Neural cell (in vitro differentiated cells): Measurements from ENCODE around the gene GSTO2.

Experiments
- CTCF ChIP-seq: fragments of 450-650 bp; IDR thresholded peaks from 2 replicates; pipeline ENCODE4 v1.5.1; 2014; ENCODE audit warnings: antibody characterized with exemption, mild to moderate bottlenecking, moderate library complexity; ENCODE audit not compliant: poor library complexity, severe bottlenecking
- EZH2 ChIP-seq: fragments of 200-600, 300-800 bp; shearing (Covaris generic), sonication (generic); IDR thresholded peaks from 2 replicates; pipeline ENCODE4 v1.6.1; 2014; ENCODE audit warnings: antibody characterized with exemption, low read length, borderline replicate concordance, mild to moderate bottlenecking; ENCODE audit not compliant: insufficient read depth, poor library complexity, severe bottlenecking
- REST ChIP-seq: IDR thresholded peaks from 2 replicates; pipeline ENCODE4 v1.6.1; 2012; ENCODE audit warnings: borderline replicate concordance
- TAF1 ChIP-seq: IDR thresholded peaks from 2 replicates; pipeline ENCODE4 v1.6.1; 2012; ENCODE audit warnings: low read depth

- TF ChIP-seq EZH2 (no peak), CTCF (peak; percentile 48), REST (no peak), TAF1 (no peak)
Observed at GRCh38 chr10:104274762-104275721, 6.1 kb downstream of the GSTO2 start.
